HG03457 (cell line): ENCODE measurements around the gene THRAP3.

Source experiments
- ATAC-seq: cut with Tn5 transposase; IDR thresholded peaks from one replicate; pipeline ENCODE4 v1.9.1; 2021; ENCODE audit warnings: moderate number of reproducible peaks; ENCODE audit not compliant: unreplicated experiment

THRAP3 gene

DNA sequence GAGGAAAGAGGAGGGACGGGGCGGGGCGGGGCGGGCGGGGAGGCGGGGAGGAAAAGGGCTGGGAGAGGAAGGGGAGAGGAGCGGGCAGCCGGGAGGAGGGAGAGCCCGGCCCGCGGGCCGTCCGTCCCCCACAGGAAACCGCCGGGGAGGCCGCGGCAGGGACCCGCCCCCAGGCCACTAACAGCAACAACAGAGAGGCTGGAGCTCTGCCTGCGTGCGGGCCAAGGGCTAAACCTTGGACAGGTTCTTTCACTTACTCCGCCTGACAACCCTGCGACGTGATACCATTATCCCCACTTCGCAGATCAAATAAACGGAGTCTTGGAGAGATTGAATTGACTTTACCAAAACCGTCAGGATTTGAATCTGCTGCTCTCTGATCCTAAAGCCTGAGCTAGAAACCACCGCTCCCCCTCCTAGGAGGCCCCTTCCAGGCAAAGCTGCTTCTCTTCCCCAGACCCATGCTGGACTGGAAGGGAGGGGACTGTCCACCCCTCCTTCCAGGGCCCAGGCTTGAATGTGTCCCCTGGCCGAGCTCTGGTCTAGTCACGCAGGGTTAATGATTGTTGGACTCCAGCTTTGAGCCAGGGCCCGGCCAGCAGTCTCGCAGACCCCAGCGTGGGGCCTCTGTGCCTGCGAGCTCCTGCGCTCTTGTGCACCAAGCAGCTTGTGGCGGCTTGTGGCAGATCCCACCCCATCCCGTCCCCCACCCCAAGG, 99.6 kb downstream of the THRAP3 start, which contains the start of gene EVA1B:
Gene EVA1B (minus strand): TSS at position 10 of the 717 bp plus-strand sequence. CDS start 608 bp downstream, outside the sequence.
- ATAC-seq: no peak

DNA sequence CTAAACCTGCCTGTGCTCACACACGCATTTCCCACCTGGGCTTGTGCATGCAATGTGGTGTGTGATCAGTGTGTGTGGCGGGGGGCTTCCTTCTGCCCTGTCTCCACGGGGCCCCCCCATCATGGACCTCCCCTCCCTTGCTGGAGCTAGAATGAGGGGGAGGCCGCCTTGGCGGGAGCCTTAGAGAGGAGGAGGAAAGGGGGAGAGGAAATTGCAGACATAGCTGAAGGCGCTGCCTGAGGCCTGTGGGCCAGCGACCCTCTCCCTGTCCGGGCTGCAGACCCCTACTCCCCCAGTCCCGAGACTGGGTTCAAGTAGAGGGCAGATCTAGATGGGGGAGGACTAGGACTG, 100.1 kb downstream of the THRAP3 start:
- ATAC-seq: no peak

DNA sequence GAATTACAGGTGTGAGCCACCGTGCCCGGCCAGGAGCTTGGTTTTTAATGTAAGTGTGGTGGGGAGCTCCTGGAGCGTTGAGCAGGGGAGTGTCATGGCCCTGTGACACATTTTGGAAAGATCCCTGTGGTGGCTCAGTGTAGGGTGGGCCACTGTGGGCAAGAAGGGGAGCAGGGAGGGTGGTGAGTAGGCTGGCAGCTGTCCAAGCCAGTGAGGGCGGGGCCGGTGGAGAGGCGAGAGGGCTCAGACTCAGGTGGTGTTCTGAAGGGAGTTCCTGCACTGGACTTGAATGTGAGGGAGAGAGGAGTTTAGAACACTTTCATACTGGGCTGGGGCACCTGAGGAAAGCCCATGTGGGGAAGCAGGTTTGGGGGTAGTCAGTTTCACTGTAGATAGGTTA, 102.3 kb downstream of the THRAP3 start:
- ATAC-seq: no peak

DNA sequence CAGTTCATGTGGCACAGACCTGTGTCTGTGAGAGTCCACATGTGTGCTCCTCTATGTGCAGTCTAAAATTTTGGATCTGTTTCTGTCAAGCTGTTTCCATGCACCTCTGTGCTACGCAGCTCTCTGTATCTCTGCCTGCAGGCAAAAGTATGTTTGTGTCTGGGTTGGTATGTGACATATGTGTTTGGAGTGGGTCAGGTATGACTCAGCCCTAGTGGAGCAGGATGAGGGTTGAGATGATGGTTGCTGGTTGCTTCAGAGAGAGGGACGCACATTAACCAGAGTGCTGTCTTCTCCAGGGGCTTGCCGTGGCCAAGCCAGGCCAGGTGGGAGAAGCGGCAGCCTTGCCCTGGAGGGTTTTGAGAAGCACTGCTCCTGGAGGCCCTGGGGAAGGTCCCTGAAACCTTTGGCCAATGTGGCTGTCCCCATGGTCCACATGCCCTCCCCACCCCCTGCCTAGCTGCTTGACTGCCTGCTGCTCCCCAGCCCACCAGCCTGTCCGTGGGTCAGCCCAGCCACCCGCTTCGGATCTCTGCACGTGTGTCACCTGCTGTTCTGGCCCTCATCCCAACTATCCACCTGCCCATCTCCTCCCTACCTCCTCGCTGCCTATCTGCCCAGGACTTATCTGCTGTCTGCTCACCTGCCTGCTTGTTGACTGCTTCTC, 103.3 kb downstream of the THRAP3 start:
- no peak for ATAC-seq

DNA sequence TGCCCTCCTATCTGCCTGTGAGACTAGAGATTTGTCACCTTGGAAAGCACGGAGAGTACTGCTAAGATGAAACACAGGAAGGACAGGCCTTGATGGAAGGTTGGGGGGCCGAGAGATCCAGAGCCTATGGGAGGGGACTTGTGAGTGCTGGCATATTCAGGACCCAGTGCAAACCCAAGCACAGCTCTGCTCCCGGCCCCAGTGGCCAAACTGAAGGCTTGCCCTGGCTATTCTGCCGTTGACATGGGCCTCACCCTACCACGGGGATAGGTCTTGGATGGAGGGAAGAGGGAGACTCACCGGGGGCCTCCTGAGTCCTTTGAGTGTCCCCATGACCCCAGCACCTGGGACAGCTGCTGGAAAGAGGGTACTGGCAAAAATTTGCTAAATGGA, 103.8 kb downstream of the THRAP3 start:
- ATAC-seq: no peak

DNA sequence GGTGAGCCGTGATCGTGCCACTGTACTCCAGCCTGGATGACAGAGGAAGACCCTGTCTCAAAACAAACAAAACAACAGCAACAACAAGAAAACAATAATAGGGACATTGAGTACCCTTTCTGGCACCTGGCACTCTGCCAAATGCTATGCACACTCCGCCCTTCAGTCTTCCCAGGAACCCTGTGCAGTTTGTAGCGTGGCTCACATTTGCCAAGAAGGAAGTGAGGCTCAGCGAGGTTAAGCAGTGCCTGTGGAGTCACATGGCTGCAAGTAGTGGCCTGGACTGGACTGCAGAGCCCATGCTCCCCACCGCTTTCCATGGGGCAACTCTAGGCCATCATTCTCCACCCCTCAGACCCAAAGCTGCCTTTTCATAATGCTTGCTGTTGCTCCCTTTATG, 104.5 kb downstream of the THRAP3 start:
- no peak for ATAC-seq

DNA sequence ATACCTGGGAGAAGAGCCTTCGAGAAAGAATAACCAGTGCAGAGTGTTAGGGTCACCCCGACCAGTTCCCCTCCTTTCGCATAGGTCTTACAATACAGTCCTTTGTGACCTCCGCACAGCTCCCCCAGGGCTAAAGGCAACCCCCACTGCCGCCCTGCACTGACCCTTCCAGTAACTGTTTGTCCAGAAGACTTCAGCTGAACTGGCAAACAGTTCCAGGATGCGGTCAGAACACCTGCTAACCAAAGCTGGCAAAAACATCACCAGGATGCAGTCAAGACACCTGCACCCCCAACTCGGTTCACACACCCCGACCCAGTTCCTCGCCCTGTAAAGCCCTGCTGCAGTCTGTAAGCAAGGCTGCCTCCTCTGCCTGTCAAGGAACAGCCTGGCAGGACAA, 105.6 kb downstream of the THRAP3 start:
- no peak for ATAC-seq

DNA sequence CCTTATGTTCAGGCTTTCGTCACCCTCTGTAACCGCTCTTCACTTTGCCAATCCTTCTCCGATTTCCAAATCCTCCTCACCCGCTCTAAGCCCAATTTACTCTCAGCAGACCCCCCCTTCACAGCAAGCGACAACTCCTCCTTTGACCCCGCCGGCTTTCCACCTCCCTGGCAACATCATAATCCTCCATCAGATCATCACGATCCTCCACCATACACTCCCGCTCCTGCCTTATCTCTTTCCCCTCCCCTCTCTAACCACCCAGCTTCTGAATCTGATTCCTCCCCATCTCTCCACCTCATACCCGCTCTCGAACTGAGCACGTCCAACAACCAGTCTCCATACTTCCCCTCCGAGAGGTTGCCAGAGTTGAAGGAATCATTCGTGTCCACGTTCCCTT, 106.7 kb downstream of the THRAP3 start:
- ATAC-seq: no peak

DNA sequence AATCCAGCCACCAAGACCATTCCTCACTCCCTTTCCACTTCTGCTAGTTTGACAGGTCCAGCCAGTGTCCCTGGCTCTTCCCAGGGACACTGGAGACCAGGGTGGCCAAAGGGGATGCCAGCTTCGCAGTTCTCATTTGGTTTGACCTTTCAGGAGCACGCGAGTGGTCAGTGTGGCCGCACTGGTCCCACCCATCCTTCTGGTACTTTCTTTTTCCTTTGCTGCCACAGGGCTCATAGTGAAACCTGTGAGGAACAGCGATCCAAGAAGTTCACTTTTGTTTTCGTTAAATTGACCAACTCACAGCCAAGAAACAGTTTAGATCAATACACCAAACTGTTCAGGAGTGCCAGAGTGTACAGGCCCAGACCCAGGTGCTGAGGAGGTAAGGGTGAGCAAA, 113.6 kb downstream of the THRAP3 start:
- no peak for ATAC-seq

DNA sequence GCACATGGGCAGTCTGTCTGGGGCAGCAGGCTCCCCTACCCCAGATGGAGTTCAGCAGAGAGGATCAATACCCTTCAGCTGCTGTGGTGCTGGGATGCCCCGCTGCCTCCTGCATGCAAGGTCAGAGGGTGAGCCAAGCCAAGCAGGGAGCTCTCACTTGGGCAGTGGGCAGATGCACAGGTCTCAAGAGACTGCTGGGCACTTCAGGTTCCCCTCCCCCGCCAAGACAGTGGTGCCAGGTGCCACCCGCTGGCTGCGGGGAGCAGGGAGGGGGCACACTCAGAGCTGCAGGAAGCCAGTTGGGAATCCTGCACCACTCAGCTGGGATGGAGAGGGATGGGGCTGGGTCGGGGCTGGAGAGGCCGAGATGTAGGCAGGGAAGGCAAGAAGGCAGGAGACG, 115.0 kb downstream of the THRAP3 start:
- ATAC-seq: no peak

DNA sequence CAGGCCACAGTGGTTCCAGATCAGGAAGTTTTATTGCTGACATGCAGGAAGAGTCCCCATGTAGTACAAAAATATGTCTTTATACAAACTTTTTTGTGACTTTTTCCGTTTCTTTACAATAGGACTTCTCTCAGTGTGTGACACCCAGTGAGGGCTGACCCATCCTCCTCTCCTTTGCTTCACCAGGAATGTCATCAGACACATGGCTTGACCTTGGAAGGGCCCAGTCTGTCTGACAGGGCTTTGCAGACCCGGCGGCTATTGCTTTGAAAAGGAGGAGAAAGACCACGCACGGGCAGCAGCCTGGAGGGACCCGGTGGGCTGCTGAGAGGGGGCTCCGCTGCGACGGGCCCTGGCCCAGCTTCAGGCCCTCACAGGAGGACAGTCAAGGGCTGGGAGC, 115.4 kb downstream of the THRAP3 start:
- ATAC-seq: no peak

DNA sequence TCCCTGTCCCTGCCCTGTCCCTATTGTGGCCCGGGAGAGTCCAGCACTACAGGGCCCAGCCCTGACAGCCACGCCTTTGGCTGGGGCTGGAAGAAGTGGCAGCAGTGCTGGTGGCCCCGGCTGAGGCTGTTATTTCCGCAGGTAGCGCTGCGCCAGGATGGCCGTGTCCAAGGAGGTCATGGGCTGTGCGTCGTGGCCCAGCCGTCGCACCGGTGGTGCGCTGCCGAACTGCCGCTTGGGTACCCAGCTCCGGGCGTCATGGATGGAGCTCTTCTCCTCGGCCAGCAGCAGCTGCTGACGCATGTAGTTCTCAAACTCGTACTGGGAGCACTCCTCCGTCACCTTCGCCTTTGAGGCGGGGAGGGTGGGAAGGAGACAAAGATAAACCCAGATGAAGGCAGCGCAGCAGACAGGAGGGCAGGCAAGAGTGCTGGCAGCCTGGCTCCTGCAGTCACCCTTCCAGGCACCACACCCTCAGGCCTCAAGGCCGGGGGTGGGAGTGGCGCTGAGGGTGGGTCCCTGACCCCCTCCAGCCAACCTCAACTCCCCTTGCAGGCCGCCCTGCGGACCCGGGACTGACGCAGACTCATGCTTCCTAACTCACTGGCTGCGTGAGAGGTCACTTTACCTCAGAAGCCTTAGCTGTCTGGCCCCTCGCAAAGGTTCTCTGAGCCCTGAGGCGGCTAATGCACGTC, 117.5 kb downstream of the THRAP3 start:
- ATAC-seq: no peak

DNA sequence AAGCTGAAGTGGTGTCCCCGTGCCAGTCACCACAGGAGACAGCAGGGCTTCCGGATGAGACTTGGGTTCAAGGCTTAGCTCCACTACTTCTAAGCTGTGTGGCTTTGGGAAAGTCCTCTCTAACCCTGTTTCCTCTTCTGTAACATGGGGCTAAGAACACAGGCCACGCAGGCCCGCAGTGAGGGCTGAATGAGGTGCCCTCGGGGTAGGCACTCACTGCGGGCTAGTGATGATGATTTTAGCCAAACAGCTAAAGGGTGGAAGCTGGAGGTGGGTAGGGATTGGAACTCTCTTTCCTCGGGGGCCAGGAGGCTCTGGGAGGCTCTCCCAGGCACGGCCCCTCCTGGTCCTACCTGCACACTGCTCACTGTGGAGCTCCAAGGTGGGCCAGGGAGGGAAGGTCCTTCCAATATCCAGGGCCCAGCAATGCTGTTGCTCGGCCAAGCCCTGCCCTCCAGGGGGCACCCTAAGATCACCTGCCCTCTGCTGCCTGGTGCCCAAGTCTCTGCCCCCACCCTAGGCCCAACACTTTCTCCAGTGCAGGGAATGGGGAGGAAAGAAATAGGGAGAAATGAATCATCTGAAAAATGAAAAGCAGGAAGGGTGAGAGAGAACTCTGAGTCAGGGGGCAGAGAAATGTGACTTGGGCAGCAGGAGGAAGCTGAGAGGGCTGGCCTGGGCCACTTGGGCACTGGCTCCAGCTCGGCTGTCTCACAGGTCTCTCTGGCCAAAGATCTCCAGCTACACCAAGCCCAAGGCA, 118.4 kb downstream of the THRAP3 start:
- ATAC-seq: no peak

DNA sequence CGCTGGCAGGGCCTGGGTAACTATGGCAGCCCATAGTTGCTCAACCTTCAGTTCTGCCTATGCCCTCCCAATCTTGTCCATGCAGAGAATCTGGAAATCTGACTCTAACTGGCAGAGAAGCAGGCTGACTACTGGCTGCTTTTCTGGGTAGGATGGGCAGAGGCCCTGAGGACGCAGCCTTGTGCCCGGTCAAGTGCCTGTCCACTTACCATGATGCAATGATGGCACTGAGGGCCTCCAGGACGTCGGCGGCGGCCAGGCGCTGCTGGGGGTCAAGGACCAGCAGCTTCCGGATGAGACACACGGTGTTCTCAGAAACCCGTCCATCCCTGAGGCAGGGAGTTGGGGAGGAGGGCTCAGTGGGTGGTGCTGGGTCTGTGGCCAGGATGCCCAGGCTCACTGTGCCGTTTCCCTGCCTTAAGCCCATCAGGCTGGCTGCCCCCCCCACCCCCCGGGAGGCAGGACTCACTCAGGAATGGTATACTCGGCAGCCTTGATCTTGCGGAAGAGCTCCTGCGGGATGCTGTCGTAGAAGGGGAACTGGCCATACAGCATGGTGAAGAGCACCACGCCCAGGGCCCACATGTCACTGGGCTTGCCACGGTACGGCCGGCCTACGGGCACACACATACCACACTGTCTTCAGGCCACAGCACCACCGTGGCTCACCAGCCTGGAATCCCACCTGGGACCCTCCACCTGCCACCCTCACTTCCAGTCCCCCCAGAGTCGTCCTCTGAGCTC, 119.6 kb downstream of the THRAP3 start:
- ATAC-seq: no peak

DNA sequence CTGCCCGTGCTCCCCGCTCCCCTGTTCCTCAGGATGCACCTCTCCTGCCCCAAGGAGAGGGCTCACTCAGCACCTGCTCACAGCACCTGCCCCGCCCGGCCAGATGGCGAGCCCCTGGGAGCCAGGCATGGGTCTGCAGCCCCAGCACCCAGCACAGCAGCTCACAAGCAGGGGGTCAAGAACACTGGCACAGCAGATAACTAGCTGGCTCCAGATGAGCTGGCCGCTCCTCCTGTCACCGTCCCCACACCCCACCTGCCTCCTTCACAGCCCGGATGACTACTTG, 120.1 kb downstream of the THRAP3 start:
- no peak for ATAC-seq

DNA sequence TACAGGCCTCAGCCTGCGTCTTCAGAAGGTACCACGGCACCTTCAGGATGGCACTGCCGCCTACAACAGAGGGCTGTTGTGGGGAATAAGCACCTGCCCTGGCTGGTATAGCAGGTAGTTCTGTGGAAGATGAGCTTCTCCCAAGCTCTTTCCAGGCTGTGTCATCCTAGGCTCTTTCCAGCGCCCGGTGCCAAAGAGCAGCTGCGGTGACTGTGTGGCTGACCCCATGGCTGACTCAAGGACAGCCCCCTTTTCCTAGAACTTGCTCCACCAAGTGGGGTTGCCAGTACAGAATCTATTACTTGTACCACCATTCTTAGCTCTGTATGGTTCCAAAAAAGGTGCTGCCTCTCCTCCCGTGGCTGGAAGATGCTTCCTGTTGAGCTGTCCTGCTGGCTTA, 121.1 kb downstream of the THRAP3 start:
- no peak for ATAC-seq

DNA sequence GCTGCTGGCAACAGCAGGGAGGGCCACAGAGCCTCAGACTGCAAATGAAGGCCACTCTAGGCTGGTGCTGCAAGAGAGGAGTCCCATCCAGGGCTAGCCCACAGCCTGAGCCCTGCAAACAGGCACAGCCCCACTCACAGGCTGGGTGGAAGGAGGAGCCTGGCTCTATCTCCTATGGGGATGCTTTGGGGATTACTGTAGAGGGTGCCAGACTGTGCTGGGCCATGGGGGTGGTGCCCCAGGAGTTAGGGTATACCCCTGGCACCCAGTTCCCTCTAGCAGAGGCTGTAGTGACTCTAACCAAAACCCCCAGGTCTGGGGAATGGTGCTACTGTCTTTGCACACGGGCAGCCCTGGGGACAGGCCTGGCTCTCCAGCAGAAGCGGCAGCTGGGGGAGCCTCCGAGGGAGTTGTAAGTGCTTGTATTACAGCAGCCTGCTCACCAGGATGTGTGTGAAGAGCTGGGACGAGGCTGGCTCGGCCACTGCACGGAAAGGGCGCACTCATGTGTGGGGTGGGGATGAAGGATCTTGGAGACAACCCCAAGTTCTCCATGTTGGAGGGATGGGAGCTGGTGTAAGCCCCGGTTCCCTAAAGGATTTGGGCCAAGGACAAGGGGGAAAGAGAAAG, 122.6 kb downstream of the THRAP3 start:
- ATAC-seq: no peak

DNA sequence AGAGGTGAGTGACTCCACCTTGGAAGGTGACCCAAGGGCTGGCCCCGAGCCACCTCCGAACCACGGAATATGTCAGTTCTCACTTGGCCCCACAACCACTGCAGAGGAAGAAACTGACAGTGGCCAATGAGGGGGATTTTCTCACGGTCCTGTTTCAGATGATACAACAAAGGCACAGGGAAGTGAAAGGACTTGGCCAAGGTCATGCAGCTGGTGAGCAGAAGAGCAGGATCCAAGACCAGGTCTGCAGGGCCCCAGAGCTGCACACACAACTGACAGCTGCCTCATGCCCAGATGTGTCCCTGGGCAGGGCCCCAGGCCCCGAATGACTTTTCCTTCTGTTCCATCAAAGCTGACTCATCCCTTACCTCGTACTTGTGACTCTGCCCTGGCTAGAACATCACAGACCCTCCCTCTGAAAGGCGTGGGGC, 125.0 kb downstream of the THRAP3 start:
- no peak for ATAC-seq

DNA sequence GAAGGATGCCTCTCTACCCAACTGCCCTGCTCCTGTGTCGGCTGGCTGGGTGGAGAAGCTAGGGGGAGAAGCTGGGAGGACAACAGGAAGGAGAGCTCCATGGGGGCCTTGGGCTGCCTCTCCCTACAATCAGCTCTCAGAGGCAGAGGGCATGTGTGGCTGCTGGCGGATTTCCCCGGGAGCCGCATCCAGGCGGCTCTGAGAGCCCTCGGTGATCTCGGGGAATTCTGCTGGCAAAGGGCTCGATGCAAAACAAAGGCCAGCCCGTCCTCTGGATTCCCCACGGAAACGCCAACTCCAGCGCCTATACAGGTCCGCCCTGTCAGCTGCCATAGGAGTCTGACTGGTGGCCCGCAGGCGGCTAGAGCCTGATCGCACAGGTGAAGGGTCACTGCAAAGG, 125.6 kb downstream of the THRAP3 start:
- no peak for ATAC-seq

DNA sequence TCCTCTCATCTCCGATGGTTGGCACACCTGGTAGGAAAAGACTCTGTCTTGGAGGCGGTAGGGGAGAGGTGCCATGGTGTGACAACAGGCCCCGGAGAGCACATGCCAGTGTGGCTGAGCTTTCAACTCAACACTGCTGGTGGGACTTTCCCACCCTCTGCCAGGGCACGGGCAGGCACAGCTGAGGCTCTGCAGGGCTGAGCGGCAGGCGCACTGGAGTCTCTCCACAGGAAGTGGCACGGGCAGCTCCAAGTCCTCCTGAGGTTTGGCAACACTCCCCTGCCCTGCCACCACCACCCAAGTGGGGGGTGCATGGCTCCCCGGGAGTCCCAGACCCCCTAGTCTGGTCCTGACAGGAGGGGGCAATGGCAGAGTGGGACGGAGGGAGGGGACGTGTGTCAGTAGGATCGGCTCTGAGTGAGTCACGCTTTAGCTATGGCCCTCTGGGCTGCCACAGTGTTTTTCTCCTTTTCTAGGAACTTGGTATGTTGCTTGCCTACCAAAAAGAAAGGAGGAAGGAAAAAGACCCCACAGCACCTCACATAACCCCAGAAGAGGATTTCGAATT, 126.5 kb downstream of the THRAP3 start:
- ATAC-seq: no peak
